ENCODE data around the gene CASZ1. TPM values are rescaled to one million over a fixed set of nuclear protein-coding genes. Genes with fewer than 3 reads are reported as not detected.

Gene CASZ1
- total and polyA plus RNA-seq, 2 donors from 2014 or later = 10.1 to 33.0 TPM

DNA sequence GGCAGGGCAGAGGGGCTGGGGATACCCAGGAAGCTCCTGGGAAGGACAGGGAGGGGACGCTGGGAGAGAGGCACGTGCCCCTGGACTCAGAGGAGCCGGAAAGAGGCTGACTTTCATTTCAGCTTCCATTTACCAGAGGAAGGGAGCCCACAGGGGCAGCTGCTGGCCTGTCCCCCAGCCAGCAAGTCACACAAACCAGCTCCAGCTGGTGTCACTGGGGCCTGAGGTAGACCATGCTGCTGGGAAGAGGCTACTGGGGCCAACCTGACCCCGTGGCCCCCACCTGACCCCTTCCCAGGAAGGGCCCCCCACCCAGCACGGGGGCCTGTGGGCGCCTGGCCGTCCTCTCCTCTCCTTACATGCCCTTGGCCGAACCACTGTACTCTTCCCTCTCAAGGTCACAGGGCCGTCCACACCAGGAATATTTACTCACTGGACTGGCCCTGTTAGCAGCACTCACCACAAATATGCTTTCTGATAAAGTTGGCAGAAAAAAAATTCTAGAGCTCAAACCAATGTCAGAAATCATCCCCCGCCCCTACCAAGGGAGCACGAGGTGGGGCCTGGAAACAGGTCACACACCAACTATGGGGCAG, 110.5 kb downstream of the CASZ1 start:
- intact Hi-C loops (cut with DNase I) = no loop called here
- Histone ChIP-seq H3K9me3 (ENCODE audit: control insufficient read depth in 2 of 3, insufficient read depth in 1 of 3, low read length in 3 of 3) (no peaks in the 10 kb centered on the region), H3K36me3 (ENCODE audit: control insufficient read depth in 2 of 3, insufficient read depth in 3 of 3, low read length in 3 of 3) (no peaks in the 10 kb centered on the region), H3K9ac (ENCODE audit: low read length in 3 of 3) (peak overlapping the region in 2 of 3 donors; percentile 51 to 85), H3K4me1 (ENCODE audit: control insufficient read depth in 2 of 3, insufficient read depth in 2 of 3, low read depth in 1 of 3, low read length in 3 of 3) (peaks cover 0 to 70% (median 33%) of the 10 kb centered on the region in 3 donors), H3K4me3 (ENCODE audit: low read length in 3 of 3) (no peak overlapping the region), H3K27me3 (ENCODE audit: control insufficient read depth, insufficient read depth, low read length) (no peaks in the 10 kb centered on the region), H3K27ac (ENCODE audit: low read depth in 2 of 2, low read length in 2 of 2) (peak overlapping the region; percentile 94 to 95)
- TF ChIP-seq, protein P1, sequence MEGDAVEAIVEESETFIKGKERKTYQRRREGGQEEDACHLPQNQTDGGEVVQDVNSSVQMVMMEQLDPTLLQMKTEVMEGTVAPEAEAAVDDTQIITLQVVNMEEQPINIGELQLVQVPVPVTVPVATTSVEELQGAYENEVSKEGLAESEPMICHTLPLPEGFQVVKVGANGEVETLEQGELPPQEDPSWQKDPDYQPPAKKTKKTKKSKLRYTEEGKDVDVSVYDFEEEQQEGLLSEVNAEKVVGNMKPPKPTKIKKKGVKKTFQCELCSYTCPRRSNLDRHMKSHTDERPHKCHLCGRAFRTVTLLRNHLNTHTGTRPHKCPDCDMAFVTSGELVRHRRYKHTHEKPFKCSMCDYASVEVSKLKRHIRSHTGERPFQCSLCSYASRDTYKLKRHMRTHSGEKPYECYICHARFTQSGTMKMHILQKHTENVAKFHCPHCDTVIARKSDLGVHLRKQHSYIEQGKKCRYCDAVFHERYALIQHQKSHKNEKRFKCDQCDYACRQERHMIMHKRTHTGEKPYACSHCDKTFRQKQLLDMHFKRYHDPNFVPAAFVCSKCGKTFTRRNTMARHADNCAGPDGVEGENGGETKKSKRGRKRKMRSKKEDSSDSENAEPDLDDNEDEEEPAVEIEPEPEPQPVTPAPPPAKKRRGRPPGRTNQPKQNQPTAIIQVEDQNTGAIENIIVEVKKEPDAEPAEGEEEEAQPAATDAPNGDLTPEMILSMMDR (IDR thresholded peaks at IDR 0.05; ENCODE audit: borderline replicate concordance, extremely low read depth, insufficient read depth) = no peak
- no peak for FAIRE-seq
- no peak for DNase-seq

DNA sequence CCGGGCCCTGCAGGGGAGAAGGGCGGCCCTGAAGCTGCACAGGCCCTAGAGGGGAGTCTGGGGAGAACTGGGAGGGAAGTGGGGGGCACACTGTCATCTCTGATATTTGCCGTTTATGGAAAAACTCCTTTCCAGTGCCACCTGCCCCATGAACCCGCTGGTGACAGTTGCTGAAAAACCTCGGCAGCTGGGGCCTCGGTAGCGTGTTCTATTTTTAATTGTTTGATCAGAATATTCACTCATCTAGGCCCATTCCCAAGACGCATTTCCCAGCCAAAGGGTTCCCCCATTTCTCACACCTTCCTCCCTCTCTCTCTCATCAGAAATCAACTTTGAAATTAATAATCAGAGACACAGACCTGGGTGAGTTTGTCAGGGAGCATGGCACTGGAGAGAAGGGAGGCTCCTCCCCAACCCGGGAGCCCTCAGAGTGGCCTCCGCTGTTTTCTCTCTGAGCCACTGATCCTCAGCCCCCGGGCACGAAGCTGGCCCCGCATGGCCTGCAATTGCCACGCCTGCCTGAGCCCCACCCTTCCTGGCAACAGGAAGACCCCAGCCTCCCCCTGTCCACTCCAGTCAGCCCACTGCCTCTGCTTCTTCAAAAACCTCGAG, 111.1 kb downstream of the CASZ1 start:
- no peaks in the 10 kb centered on the region for H3K9me3 ChIP-seq (ENCODE audit: control insufficient read depth in 2 of 3, insufficient read depth in 1 of 3, low read length in 3 of 3)
- FAIRE-seq (no peak), DNase-seq (no peak)
- H3K4me3 ChIP-seq (ENCODE audit: low read length in 3 of 3) = no peak overlapping the region
- peak overlapping the region; percentile 94 to 95 for H3K27ac ChIP-seq (ENCODE audit: low read depth in 2 of 2, low read length in 2 of 2)
- TF ChIP-seq, protein P1 (IDR thresholded peaks at IDR 0.05; ENCODE audit: borderline replicate concordance, extremely low read depth, insufficient read depth) = no peak
- intact Hi-C loops (cut with DNase I) = no loop called here
- H3K27me3 ChIP-seq (ENCODE audit: control insufficient read depth, insufficient read depth, low read length) = no peaks in the 10 kb centered on the region
- H3K36me3 ChIP-seq (ENCODE audit: control insufficient read depth in 2 of 3, insufficient read depth in 3 of 3, low read length in 3 of 3) = no peaks in the 10 kb centered on the region
- peaks cover 0 to 70% (median 33%) of the 10 kb centered on the region in 3 donors for H3K4me1 ChIP-seq (ENCODE audit: control insufficient read depth in 2 of 3, insufficient read depth in 2 of 3, low read depth in 1 of 3, low read length in 3 of 3)
- H3K9ac ChIP-seq (ENCODE audit: low read length in 3 of 3) = peak overlapping the region in 2 of 3 donors; percentile 51 to 85

DNA sequence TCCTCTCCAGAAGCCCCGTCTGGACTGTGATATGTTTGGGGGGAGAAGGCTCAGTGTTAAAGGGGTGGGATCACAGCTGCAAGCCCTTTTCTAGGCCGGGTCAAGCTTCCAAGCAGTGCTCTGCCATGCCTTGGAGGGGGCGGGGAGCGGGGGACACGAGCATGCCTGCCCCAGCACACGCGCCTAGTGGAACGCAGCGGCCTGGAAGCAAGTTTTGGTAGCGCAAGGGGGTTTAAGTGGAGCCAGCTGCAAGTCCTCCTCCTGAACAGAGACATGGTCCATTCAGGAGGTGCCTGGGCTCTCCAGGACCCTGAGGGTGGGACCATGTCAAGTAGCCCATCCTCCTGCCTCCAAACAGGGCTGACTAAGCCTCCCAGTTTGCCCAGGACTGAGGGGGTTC, 112.2 kb downstream of the CASZ1 start:
- no peak overlapping the region for H3K4me3 ChIP-seq (ENCODE audit: low read length in 3 of 3)
- H3K36me3 ChIP-seq (ENCODE audit: control insufficient read depth in 2 of 3, insufficient read depth in 3 of 3, low read length in 3 of 3) = no peaks in the 10 kb centered on the region
- H3K27me3 ChIP-seq (ENCODE audit: control insufficient read depth, insufficient read depth, low read length) = no peaks in the 10 kb centered on the region
- H3K27ac ChIP-seq (ENCODE audit: low read depth in 2 of 2, low read length in 2 of 2) = peak overlapping the region in 1 of 2 donors; percentile 56
- TF ChIP-seq, protein P1 (IDR thresholded peaks at IDR 0.05; ENCODE audit: borderline replicate concordance, extremely low read depth, insufficient read depth) = no peak
- DNase-seq (no peak), FAIRE-seq (no peak)
- H3K4me1 ChIP-seq (ENCODE audit: control insufficient read depth in 2 of 3, insufficient read depth in 2 of 3, low read depth in 1 of 3, low read length in 3 of 3) = peaks cover 0 to 70% (median 33%) of the 10 kb centered on the region in 3 donors
- H3K9me3 ChIP-seq (ENCODE audit: control insufficient read depth in 2 of 3, insufficient read depth in 1 of 3, low read length in 3 of 3) = no peaks in the 10 kb centered on the region
- H3K9ac ChIP-seq (ENCODE audit: low read length in 3 of 3) = peak overlapping the region in 1 of 3 donors; percentile 85
- intact Hi-C loops (cut with DNase I) = no loop called here
